ENCODE results near the gene PRIM1. TPM values are rescaled to one million over a fixed set of nuclear protein-coding genes. Genes with fewer than 3 reads are reported as not detected.

The PRIM1 gene
- total RNA-seq, 1 donor, result 5.8 TPM

DNA sequence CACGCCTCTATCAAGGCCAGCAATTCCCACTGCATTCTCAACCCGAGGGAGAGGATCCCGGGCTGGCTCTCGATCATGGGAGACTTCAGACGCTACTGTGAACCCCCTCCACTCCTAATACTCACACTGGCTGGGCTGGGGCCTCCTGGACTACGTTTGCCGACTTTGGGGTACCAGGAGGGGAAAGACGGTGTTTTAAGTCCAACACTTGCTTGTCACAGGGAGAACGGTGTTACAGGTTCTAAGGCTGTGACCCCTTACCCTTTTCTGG lies 27.5 kb downstream of the PRIM1 start:
- H3K27me3 ChIP-seq (ENCODE audit: insufficient read depth, low read length), result no peaks in the 10 kb centered on the region
- peak overlapping the region; percentile 98 for H3K27ac ChIP-seq (ENCODE audit: low read depth, low read length)
- H3K36me3 ChIP-seq (ENCODE audit: insufficient read depth, low read length), result peaks cover 34% of the 10 kb centered on the region
- peaks cover 31% of the 10 kb centered on the region for H3K4me1 ChIP-seq (ENCODE audit: insufficient read depth, low read length)
- TF ChIP-seq, protein P1, sequence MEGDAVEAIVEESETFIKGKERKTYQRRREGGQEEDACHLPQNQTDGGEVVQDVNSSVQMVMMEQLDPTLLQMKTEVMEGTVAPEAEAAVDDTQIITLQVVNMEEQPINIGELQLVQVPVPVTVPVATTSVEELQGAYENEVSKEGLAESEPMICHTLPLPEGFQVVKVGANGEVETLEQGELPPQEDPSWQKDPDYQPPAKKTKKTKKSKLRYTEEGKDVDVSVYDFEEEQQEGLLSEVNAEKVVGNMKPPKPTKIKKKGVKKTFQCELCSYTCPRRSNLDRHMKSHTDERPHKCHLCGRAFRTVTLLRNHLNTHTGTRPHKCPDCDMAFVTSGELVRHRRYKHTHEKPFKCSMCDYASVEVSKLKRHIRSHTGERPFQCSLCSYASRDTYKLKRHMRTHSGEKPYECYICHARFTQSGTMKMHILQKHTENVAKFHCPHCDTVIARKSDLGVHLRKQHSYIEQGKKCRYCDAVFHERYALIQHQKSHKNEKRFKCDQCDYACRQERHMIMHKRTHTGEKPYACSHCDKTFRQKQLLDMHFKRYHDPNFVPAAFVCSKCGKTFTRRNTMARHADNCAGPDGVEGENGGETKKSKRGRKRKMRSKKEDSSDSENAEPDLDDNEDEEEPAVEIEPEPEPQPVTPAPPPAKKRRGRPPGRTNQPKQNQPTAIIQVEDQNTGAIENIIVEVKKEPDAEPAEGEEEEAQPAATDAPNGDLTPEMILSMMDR (IDR thresholded peaks at IDR 0.05; ENCODE audit: extremely low read depth, low read depth, low read length), result no peak
- no peak for DNase-seq (ENCODE audit: insufficient read length, low spot score, missing footprints)
- H3K4me3 ChIP-seq (ENCODE audit: insufficient read depth, low read length), result peak overlapping the region; percentile 100
- H3K9me3 ChIP-seq (ENCODE audit: low read depth, low read length), result no peaks in the 10 kb centered on the region
- H2AFZ ChIP-seq (ENCODE audit: low read length), result peak overlapping the region; percentile 98
- H3K79me2 ChIP-seq (ENCODE audit: insufficient read depth, low read length), result peaks cover 55% of the 10 kb centered on the region
- H4K20me1 ChIP-seq (ENCODE audit: insufficient read depth, low read length), result peaks cover 47% of the 10 kb centered on the region
- peak overlapping the region; percentile 98 for H3K4me2 ChIP-seq (ENCODE audit: insufficient read depth, low read length)

DNA sequence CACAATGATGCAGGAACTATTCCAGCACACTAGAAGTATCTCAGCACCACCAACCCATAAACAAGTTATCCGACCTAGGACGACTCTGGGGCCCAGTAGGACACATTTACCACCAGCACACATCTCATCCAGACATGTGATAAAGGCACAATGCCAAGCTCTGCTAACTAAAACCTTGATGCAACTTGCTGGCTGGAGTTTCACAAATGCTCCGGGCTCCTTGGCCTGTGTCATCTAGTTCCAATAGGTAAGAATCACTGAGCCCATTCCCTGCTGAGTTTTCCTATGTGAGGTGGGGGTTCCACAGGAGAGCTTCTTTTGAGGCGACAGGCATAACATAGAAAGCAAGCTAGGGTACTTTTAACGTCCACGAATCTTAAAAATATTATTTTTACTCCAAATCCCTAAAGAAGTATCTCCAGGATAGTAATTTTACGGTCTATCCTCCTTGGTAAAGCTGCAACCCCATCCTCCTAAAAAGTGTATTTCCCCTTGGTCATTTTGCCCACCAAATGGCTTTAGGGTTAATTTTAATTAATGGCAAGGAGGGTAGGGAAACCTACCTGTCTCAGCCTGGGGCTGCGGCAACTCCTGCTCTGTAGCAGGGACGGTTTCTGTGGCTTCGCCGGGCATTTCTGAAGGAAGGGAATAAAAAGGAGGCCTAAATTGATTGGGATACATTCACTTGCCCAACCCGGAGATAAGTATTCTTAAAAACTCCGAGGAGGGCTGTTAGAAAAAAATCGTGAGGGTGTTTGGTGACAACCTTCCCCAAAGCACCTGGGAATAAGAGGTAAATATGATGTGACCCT lies 28.0 kb downstream of the PRIM1 start:
- H3K79me2 ChIP-seq (ENCODE audit: insufficient read depth, low read length), result peaks cover 61% of the 10 kb centered on the region
- H3K36me3 ChIP-seq (ENCODE audit: insufficient read depth, low read length), result peaks cover 39% of the 10 kb centered on the region
- peak overlapping the region; percentile 98 for H2AFZ ChIP-seq (ENCODE audit: low read length)
- H3K4me1 ChIP-seq (ENCODE audit: insufficient read depth, low read length), result peaks cover 31% of the 10 kb centered on the region
- H3K27ac ChIP-seq (ENCODE audit: low read depth, low read length), result peak overlapping the region; percentile 98
- no peaks in the 10 kb centered on the region for H3K27me3 ChIP-seq (ENCODE audit: insufficient read depth, low read length)
- TF ChIP-seq, protein P1 (IDR thresholded peaks at IDR 0.05; ENCODE audit: extremely low read depth, low read depth, low read length), result no peak
- H4K20me1 ChIP-seq (ENCODE audit: insufficient read depth, low read length), result peaks cover 53% of the 10 kb centered on the region
- peak overlapping the region; percentile 100 for H3K4me3 ChIP-seq (ENCODE audit: insufficient read depth, low read length)
- no peak for DNase-seq (ENCODE audit: insufficient read length, low spot score, missing footprints)
- no peaks in the 10 kb centered on the region for H3K9me3 ChIP-seq (ENCODE audit: low read depth, low read length)
- peak overlapping the region; percentile 98 for H3K4me2 ChIP-seq (ENCODE audit: insufficient read depth, low read length)

DNA sequence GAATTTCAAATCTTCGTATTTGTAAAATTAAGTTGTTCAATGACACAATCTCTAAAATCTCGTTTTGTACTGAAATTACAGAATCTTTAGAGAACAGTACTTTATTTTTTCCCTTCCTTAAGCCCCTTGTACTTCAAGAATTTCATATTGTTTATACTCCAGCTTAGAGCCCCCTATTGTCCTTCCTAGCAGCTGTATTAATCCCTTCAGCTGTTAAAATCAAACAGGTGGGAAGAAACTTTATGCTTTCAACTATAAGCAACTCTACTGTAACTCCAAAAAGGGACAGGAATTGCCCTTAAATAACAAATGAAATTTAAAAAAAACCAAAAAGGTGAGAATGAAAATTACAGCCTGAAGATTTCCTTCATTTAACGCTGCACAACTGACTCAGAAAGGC lies 28.8 kb downstream of the PRIM1 start:
- peak overlapping the region; percentile 100 for H3K4me3 ChIP-seq (ENCODE audit: insufficient read depth, low read length)
- H3K9me3 ChIP-seq (ENCODE audit: low read depth, low read length), result no peaks in the 10 kb centered on the region
- H3K79me2 ChIP-seq (ENCODE audit: insufficient read depth, low read length), result peaks cover 68% of the 10 kb centered on the region
- peak overlapping the region; percentile 98 for H3K4me2 ChIP-seq (ENCODE audit: insufficient read depth, low read length)
- no peaks in the 10 kb centered on the region for H3K27me3 ChIP-seq (ENCODE audit: insufficient read depth, low read length)
- H3K36me3 ChIP-seq (ENCODE audit: insufficient read depth, low read length), result peaks cover 44% of the 10 kb centered on the region
- H4K20me1 ChIP-seq (ENCODE audit: insufficient read depth, low read length), result peaks cover 57% of the 10 kb centered on the region
- peaks cover 31% of the 10 kb centered on the region for H3K4me1 ChIP-seq (ENCODE audit: insufficient read depth, low read length)
- no peak for DNase-seq (ENCODE audit: insufficient read length, low spot score, missing footprints)
- H3K27ac ChIP-seq (ENCODE audit: low read depth, low read length), result peak overlapping the region; percentile 98
- TF ChIP-seq, protein P1 (IDR thresholded peaks at IDR 0.05; ENCODE audit: extremely low read depth, low read depth, low read length), result no peak
- no peak overlapping the region for H2AFZ ChIP-seq (ENCODE audit: low read length)

DNA sequence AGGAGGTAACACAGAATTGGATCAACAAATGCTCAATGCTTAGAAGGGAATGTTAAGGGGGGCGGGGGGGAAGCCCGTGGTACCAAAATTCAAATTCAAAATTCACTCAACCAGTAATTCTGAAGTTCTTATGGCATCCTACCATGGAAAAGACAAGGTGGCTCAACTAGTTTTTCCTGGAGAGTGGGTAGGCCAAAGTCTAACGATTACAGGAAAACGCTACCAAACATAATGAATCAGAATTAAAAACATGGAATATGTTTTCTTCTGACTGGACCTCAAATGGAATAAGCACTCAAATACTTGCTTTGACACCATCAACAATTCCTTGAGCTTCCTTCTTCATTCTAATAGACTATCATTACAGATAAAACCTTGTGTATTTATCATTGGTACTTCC lies 29.3 kb downstream of the PRIM1 start:
- peak overlapping the region; percentile 100 for H3K4me3 ChIP-seq (ENCODE audit: insufficient read depth, low read length)
- H3K27me3 ChIP-seq (ENCODE audit: insufficient read depth, low read length), result no peaks in the 10 kb centered on the region
- H3K9me3 ChIP-seq (ENCODE audit: low read depth, low read length), result no peaks in the 10 kb centered on the region
- TF ChIP-seq, protein P1 (IDR thresholded peaks at IDR 0.05; ENCODE audit: extremely low read depth, low read depth, low read length), result no peak
- H2AFZ ChIP-seq (ENCODE audit: low read length), result no peak overlapping the region
- H3K4me1 ChIP-seq (ENCODE audit: insufficient read depth, low read length), result peaks cover 31% of the 10 kb centered on the region
- peak overlapping the region; percentile 98 for H3K4me2 ChIP-seq (ENCODE audit: insufficient read depth, low read length)
- no peak for DNase-seq (ENCODE audit: insufficient read length, low spot score, missing footprints)
- H3K79me2 ChIP-seq (ENCODE audit: insufficient read depth, low read length), result peaks cover 71% of the 10 kb centered on the region
- peaks cover 57% of the 10 kb centered on the region for H4K20me1 ChIP-seq (ENCODE audit: insufficient read depth, low read length)
- H3K27ac ChIP-seq (ENCODE audit: low read depth, low read length), result peak overlapping the region; percentile 98
- H3K36me3 ChIP-seq (ENCODE audit: insufficient read depth, low read length), result peaks cover 44% of the 10 kb centered on the region
